Progenitor cell of endocrine pancreas (in vitro differentiated cells): ENCODE results near the gene PDLIM4. TPM values are rescaled to one million over a fixed set of nuclear protein-coding genes. Genes with fewer than 3 reads are reported as not detected.

Experiments used
- DNase-seq: peaks from one replicate; pipeline ENCODE4 v3.0.0; 2021; ENCODE audit warnings: low spot score; ENCODE audit not compliant: unreplicated experiment
- H3K27ac Mint-ChIP-seq: 2 replicates; pipeline ENCODE4 v1.8.0; 2021; ENCODE audit warnings: mild to moderate bottlenecking, moderate library complexity, mixed read lengths
- H3K27me3 Mint-ChIP-seq: 2 replicates; pipeline ENCODE4 v1.8.0; 2021; ENCODE audit warnings: mixed read lengths
- H3K36me3 Mint-ChIP-seq: 2 replicates; pipeline ENCODE4 v1.8.0; 2022; ENCODE audit warnings: mixed read lengths; ENCODE audit not compliant: insufficient read depth
- H3K4me1 Mint-ChIP-seq: 2 replicates; pipeline ENCODE4 v1.8.0; 2021; ENCODE audit warnings: low read depth, mixed read lengths
- H3K4me3 Mint-ChIP-seq: 2 replicates; pipeline ENCODE4 v1.8.0; 2021; ENCODE audit warnings: low read depth, mild to moderate bottlenecking, moderate library complexity, mixed read lengths
- H3K9me3 Mint-ChIP-seq: 2 replicates; pipeline ENCODE4 v1.8.0; 2021; ENCODE audit warnings: low read depth, mixed read lengths
- total RNA-seq: library from RNA; stranded (reverse); gene quantifications from 2 replicates; pipeline ENCODE4 v1.2.1, GENCODE V29; 2021
- TF ChIP-seq, protein P1 (sequence below): fragments of 200-600 bp; sonication (generic); IDR thresholded peaks from one replicate; pipeline ENCODE4 v1.5.0; 2021; ENCODE audit warnings: antibody characterized with exemption, mild to moderate bottlenecking; ENCODE audit not compliant: unreplicated experiment

PDLIM4 gene
- total RNA-seq, 1 donor from 2014 or later: 14.7 TPM

GRCh38 chr5:132223861-132224260, 33.6 kb upstream of the PDLIM4 start:
- H3K36me3 Mint-ChIP-seq: no peaks in the 10 kb centered on the region
- no peaks in the 10 kb centered on the region for H3K9me3 Mint-ChIP-seq
- H3K4me1 Mint-ChIP-seq: peaks cover 10% of the 10 kb centered on the region
- no peak for DNase-seq
- H3K4me3 Mint-ChIP-seq: no peak overlapping the region
- H3K27me3 Mint-ChIP-seq: peaks cover 22% of the 10 kb centered on the region
- H3K27ac Mint-ChIP-seq: no peak overlapping the region
- TF ChIP-seq, protein P1, sequence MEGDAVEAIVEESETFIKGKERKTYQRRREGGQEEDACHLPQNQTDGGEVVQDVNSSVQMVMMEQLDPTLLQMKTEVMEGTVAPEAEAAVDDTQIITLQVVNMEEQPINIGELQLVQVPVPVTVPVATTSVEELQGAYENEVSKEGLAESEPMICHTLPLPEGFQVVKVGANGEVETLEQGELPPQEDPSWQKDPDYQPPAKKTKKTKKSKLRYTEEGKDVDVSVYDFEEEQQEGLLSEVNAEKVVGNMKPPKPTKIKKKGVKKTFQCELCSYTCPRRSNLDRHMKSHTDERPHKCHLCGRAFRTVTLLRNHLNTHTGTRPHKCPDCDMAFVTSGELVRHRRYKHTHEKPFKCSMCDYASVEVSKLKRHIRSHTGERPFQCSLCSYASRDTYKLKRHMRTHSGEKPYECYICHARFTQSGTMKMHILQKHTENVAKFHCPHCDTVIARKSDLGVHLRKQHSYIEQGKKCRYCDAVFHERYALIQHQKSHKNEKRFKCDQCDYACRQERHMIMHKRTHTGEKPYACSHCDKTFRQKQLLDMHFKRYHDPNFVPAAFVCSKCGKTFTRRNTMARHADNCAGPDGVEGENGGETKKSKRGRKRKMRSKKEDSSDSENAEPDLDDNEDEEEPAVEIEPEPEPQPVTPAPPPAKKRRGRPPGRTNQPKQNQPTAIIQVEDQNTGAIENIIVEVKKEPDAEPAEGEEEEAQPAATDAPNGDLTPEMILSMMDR: no peak

DNA sequence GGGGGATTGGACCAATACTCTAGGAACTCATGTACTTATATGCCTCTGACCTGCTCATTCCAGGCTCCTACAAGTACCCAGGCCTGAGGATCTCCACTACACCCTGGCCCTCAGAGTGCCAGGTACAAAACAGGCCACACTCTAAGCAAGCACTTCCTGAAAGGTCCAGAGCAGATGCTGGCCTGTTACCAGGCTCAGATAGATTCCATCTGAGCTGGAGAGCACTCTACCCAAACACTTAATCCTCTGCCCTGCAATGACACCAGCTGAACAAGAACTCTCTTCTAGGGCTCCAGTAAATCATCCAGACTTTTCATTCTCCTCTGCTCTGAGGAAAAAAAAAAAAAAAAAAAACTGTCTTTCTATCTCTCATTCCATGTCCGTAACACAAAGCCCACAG, 32.8 kb upstream of the PDLIM4 start:
- H3K4me3 Mint-ChIP-seq: no peak overlapping the region

GRCh38 chr5:132225165-132226032, 32.1 kb upstream of the PDLIM4 start:
- DNase-seq: no peak
- no peak overlapping the region for H3K4me3 Mint-ChIP-seq
- TF ChIP-seq, protein P1: no peak
- H3K4me1 Mint-ChIP-seq: peaks cover 10% of the 10 kb centered on the region
- no peak overlapping the region for H3K27ac Mint-ChIP-seq
- no peaks in the 10 kb centered on the region for H3K9me3 Mint-ChIP-seq
- peaks cover 36% of the 10 kb centered on the region for H3K27me3 Mint-ChIP-seq
- H3K36me3 Mint-ChIP-seq: no peaks in the 10 kb centered on the region

More for the DNA sequence above, 32.8 kb upstream of the PDLIM4 start:
- TF ChIP-seq, protein P1: no peak
- Mint-ChIP-seq H3K36me3 (no peaks in the 10 kb centered on the region), H3K27me3 (peaks cover 31% of the 10 kb centered on the region), H3K9me3 (no peaks in the 10 kb centered on the region), H3K27ac (no peak overlapping the region), H3K4me1 (peaks cover 10% of the 10 kb centered on the region)
- DNase-seq: no peak

GRCh38 chr5:132226516-132227234, 30.8 kb upstream of the PDLIM4 start:
- no peak for DNase-seq
- H3K9me3 Mint-ChIP-seq: no peaks in the 10 kb centered on the region

DNA sequence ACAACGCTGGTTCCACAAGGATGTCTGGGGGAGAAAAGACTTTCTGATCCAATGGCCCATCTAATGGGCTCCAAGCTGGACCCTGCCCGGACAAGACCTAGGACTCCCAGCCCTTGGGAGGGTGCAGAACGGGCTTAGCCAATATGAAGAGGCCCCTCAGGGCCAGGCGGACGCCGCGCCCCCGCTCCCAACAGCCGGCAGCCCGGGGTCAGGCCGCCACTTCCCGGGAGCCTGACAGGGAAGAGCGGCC, 30.3 kb upstream of the PDLIM4 start:
- Mint-ChIP-seq H3K4me1 (peaks cover 10% of the 10 kb centered on the region), H3K4me3 (peak overlapping the region; percentile 65), H3K27ac (no peak overlapping the region), H3K9me3 (no peaks in the 10 kb centered on the region), H3K36me3 (no peaks in the 10 kb centered on the region), H3K27me3 (peaks cover 48% of the 10 kb centered on the region)
- TF ChIP-seq, protein P1: peak; percentile 25
- DNase-seq: no peak

More at GRCh38 chr5:132226516-132227234, 30.8 kb upstream of the PDLIM4 start:
- TF ChIP-seq, protein P1: no peak
- H3K36me3 Mint-ChIP-seq: no peaks in the 10 kb centered on the region
- peaks cover 10% of the 10 kb centered on the region for H3K4me1 Mint-ChIP-seq
- no peak overlapping the region for H3K27ac Mint-ChIP-seq
- H3K27me3 Mint-ChIP-seq: peaks cover 45% of the 10 kb centered on the region
- peak overlapping the region; percentile 65 for H3K4me3 Mint-ChIP-seq
